Measurements from ENCODE around the gene CD44.
A peak's percentile ranks its signal among the peaks of the same experiment; 100 is the strongest.

The CD44 gene

GRCh38 chr11:35169112-35169511, 30.1 kb downstream of the CD44 start:
- H3K4me3 ChIP-seq (ENCODE audit: low read length), result no peak overlapping the region
- no peak for DNase-seq (ENCODE audit: low read depth)
- no peak for TF ChIP-seq CTCF (IDR thresholded peaks at IDR 0.05; ENCODE audit: insufficient read depth, low read depth, low read length, missing control alignments)

DNA sequence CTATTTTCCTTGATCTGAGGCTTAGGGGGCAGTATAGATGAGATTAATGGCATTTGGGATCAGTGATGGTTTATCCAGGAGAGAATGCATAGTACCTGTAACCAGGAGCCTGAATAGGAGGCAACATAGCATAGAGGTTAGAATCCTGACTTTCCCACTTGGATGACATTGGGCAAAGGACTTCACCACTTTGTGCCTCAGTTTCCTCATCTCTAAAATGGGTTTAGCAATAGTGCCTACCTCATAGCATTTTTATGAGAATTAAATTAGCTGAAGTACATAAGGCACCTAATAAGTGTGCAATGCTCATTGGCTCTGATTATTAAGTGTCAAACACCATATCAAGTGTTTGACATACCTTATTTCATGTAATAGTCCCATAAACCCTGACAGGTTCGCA, 30.8 kb downstream of the CD44 start:
- no peak for TF ChIP-seq CTCF (IDR thresholded peaks at IDR 0.05; ENCODE audit: insufficient read depth, low read depth, low read length, missing control alignments)
- H3K4me3 ChIP-seq (ENCODE audit: low read length), result no peak overlapping the region
- DNase-seq (ENCODE audit: low read depth), result no peak

DNA sequence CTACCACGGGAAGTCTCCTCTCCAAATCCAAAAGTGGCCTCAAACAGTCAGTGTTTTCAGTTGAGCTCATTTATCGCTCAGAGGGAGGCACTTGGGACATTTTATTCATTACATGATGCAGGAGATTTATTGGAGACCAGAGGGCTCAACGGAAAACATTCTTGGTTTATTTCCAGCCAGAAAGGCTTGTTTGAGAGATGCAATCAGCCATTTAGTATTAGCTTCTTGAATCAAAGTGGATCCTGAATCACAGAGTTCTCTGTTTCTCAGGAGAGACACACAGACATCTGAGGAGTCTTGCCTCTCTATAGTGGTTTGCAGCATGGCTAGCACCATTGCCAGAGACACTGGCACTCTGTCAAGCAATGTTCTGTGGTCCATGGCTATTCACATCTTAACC, 31.5 kb downstream of the CD44 start:
- H3K4me3 ChIP-seq (ENCODE audit: low read length), result no peak overlapping the region
- DNase-seq (ENCODE audit: low read depth), result no peak
- no peak for TF ChIP-seq CTCF (IDR thresholded peaks at IDR 0.05; ENCODE audit: insufficient read depth, low read depth, low read length, missing control alignments)

DNA sequence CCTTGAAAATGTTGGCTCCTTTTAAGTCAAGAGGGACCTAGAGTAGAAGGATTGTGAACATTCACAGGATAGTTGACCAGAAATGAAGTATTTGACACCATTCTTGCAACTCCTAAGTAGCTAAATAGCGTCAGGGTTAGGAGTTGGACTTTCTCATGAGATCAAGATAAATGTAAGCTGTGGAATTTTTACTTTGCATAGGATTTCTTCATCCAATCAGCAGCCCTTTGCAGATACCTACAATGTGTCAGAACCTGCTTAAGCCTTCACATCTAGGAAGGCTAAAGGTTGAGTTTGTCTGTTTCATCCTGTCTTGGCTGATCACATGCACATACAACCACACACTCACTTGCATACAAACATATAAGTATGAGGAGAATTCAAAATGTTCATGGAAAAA, 32.3 kb downstream of the CD44 start:
- no peak for TF ChIP-seq CTCF (IDR thresholded peaks at IDR 0.05; ENCODE audit: insufficient read depth, low read depth, low read length, missing control alignments)
- DNase-seq (ENCODE audit: low read depth), result no peak
- no peak overlapping the region for H3K4me3 ChIP-seq (ENCODE audit: low read length)

DNA sequence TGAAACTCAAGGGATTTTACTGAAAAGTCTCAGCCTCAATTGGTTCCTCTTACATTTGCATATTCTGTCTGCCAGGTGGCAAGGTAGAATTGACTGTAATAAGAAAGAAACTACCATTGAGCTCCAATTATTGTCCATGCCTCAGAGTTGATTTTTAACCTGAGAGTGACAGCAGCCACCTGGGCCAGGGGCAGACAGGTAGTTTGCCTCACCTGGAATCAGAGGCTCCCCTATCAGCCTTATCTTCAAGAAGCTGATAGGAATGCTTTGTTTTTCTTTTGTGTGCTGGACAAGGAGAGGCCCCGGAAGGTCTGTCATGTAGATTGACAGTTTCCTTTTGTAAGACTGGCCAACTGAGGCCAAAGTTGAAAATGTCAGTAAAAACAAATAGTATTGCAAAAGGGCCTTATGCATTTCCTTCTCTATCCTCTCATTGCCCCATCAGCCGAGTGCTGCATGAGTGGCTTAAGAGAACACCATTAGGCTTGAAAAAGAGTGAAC, 34.1 kb downstream of the CD44 start:
- DNase-seq (ENCODE audit: low read depth), result no peak
- no peak overlapping the region for H3K4me3 ChIP-seq (ENCODE audit: low read length)
- TF ChIP-seq CTCF (IDR thresholded peaks at IDR 0.05; ENCODE audit: insufficient read depth, low read depth, low read length, missing control alignments), result no peak

DNA sequence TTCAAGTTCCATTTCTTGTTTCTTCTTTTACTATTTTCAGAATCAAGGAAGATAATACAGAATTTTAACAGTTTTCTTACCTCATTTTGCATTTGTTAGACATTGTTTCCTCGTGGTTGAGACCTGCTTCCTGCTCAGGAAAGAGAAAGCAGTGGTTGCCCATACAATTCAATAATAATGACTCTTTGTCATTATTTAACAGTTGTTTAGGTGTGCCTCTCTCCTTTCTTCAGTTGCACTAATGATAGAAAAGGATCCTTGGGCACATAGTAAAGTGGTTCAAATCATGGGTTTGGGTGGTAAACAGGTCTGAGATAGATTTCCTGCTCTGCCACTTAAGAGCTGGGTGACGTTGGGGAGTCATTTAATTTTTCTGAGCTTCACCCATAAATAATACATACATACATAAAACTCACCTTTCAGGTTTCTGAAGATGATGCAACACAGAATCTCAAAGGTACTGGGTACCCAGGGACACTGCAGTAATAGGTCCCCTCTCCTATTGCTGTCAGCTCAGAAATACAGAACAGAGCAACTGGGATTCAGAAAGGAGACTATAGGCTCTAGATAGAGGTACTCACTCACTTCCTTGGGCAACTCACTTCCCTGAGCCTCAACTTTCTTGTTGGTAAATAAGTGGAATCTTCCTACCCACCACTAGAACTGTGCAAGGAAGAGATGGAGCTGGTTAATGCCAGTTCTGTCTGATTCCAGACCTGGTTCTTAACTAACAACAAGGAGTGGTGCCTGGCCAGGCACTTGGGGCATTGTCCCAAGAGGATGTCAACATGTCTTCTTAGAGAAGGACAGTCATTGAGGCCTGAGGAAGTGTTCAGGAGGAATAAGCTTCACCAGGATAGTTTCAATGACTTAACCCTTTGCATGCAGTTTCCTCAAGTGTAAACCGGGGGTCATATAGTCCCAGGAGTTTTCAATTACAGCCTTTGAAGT, 34.9 kb downstream of the CD44 start:
- H3K4me3 ChIP-seq (ENCODE audit: low read length), result no peak overlapping the region
- TF ChIP-seq CTCF (IDR thresholded peaks at IDR 0.05; ENCODE audit: insufficient read depth, low read depth, low read length, missing control alignments), result no peak
- peak; percentile 64 for DNase-seq (ENCODE audit: low read depth)

Data from epithelial cell of esophagus (primary cell).